DMS53 (cell line): ENCODE data around the gene DSN1.
A peak's percentile ranks its signal among the peaks of the same experiment; 100 is the strongest.
"Not testable (repeated sequence)": the region's sequence is repeated elsewhere in the genome, so short reads cannot be mapped to it uniquely, and the experiment has no call there.

Experiments used
- DNase-seq: peaks from one replicate; lab custom pipeline; 2025; lab: John Stamatoyannopoulos, UW

DSN1 gene, protein sequence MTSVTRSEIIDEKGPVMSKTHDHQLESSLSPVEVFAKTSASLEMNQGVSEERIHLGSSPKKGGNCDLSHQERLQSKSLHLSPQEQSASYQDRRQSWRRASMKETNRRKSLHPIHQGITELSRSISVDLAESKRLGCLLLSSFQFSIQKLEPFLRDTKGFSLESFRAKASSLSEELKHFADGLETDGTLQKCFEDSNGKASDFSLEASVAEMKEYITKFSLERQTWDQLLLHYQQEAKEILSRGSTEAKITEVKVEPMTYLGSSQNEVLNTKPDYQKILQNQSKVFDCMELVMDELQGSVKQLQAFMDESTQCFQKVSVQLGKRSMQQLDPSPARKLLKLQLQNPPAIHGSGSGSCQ

DNA sequence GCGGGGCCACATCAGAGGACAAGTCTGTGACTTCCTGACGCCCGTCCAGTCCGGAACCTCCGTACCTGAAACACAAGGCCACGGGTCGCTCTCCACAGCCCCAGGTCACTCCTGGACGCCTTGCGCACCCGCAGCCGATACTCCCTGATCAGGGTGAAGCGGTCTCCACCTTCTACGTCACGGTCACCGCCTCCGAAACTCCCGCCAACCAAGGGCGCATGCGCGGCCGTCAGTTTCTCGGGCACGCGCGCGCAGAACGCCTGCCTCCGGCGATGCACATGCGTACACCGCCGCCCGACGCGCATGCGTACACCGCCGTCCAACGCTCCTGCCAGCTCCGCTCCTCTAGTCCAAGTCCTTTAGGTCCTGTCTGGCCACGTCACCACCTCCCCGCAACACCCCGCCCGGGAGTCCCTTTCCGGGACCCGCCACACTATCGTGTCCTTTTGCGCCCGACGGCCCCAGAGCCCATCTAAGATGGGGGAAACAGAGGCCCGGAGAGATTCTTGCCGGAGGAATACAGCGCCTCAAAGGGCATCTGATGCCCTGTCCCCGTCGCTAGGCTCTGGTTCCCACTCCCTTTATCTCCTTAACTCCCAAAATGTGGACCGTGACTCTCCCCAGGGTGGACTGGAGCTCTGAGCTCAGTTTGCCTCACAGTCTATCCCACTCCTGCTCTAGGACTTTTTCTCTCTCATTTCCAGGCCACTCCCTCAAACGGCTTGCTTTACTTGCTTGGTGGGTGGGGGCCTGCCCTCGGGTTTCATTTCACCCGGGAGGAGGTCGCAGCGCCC, at the start of gene DSN1:
Gene DSN1, minus strand, starts transcription at position 167 of the 794 bp plus-strand sequence. CDS start 2,305 bp downstream, outside the sequence.
- DNase-seq = peak; percentile 98

DNA sequence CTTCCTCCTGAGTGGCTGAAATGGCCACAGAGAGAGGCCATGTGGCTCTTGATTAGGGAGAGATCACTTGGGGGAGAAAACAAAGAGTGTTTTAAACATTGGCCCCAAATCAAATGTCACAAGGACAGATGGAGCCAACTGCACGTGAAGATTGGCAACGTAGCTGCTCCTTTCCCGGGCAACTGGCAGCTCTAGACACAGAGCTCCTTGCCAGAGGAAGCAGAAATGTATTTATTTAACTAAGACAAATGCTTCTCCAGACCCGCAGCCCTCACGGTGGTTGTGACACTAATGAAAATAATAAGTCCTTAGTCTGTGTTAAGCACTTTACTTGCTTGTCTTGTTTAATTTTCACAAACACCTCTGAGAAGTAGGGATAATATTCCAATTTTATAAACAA, 49.6 kb upstream of the DSN1 start:
- DNase-seq = no peak

DNA sequence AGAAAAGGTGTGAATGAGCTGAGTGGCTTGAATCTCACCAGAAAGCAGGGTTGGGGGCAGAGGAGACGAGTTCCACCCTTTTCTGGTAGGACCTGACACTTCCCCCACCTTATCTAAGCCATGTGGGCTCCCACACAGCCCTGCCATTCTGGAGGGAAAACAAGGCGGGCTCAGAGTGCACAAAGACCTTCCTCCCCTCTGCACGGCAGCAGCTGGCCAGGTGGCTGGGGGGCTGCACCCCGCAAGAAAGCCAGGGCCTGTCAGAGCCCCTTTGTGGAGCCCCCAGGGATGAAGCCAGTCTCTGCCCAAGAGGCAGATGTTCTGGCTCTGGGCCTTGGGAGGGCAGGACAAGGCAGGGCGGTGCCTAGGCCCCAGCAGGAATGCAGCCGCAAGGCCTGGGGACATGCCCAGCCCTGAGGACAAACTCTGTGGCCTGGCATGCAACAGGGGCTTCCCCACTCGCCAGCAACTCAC, 48.4 kb upstream of the DSN1 start:
- no peak for DNase-seq

DNA sequence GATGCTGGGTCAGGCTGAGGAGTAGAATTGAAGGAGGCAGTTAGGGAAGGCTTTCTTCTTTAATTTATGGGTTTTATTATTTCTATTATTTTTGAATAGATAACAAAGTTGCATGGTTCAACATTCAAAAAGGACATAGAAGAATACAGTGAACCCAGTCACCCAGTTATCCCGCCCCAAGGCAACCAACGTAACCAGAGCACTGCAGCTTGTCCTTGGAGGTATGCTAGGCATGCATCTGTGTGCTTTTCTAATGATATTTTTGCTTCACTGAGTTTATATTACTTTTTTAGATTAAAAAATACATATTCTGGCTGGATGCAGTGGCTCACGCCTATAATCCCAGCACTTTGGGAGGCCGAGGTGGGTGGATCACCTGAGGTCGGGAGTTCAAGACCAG, 47.4 kb upstream of the DSN1 start:
- DNase-seq = no peak

DNA sequence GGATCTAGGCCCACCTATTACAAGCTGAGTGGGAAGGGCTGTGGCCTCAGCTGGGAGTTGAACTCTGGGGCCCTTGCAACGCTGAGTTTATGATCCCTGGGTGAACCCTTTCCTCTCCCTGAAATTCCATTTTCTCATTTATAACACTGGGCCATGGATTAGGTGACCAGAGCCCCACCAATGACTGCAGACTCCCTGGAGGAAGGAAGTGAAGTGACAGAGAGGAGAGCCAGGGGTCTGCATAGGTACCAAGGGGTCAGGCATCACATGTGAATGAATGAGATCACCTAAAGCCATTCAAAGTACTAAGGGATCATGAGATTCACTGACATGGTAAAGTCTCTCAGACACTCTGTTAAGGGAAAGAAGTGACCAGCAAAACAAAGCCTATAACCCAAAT, 46.5 kb upstream of the DSN1 start:
- DNase-seq = no peak

DNA sequence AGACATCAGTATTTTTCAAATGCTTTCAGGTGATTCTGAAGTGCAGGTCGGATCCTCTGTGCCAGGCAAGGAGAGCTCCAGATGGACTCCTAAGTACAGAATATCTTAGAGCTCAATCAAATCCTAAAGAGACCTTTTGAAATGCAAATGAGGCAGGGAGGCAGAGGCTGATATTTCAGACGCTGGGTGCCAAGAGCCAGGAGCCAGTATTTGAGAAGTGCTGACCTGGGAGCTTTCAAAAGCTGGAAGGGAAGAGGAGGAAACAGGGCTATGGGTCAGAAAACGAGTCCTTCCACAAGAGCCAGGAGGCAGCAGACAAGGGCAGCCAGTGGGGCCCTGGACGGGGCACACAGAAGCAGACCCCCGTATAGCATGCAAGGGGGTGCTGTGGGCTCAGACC, 46.1 kb upstream of the DSN1 start:
- DNase-seq = no peak

DNA sequence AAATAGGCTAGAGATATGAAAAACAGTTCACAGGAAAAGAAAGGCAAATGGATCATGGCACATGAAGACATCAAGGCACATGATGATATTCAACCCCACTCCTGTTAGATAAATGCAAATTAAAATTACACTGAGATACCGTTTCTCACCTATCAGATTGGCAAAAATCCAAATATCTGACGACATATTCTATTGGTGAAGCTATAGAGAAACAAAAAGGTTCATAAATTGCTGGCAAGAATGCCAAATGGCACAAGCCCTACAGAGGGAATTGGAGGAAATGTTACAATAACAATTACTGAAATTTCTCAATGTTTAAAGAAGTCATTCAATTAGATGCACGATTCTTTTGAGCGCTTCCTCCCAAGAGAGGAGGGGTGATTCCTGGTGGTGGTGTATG, 45.3 kb upstream of the DSN1 start:
- DNase-seq = no peak

DNA sequence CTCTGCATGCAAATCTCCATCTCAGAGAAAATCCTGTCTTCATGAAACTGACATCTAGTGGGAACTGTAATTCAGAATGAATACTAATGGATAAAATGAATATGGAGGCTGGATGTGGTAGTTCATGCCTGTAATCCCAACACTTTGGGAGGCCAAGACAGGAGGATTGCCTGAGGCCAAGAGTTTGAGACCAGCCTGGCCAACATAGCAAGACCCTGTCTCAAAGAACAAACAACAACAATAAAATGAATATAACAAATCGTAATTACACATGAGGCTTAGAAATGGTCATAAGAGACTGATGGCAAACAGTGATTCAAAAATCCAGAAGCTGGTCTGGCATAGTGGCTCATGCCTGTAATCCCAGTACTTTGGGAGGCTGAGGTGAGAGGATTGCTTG, 44.6 kb upstream of the DSN1 start:
- no peak for DNase-seq

DNA sequence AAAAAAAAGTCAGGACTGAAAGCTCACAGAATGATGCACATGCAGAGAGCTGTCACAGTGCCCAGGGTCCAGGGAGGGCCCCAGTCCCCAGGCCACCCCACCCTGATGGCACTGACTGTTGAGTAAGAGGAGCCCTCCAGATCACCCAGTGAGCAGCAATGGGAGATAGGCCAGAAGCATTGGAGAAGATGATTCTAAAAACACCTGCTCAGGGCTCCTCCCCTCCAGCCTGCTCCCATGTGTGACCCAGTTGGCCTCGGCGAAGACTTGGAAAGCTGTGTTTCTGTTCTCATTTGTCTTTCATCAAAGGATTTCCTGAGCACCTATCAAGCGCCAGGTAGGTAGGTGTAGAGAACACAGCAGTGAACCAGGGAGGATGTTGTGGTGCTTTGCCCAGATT, 43.9 kb upstream of the DSN1 start:
- DNase-seq = no peak

DNA sequence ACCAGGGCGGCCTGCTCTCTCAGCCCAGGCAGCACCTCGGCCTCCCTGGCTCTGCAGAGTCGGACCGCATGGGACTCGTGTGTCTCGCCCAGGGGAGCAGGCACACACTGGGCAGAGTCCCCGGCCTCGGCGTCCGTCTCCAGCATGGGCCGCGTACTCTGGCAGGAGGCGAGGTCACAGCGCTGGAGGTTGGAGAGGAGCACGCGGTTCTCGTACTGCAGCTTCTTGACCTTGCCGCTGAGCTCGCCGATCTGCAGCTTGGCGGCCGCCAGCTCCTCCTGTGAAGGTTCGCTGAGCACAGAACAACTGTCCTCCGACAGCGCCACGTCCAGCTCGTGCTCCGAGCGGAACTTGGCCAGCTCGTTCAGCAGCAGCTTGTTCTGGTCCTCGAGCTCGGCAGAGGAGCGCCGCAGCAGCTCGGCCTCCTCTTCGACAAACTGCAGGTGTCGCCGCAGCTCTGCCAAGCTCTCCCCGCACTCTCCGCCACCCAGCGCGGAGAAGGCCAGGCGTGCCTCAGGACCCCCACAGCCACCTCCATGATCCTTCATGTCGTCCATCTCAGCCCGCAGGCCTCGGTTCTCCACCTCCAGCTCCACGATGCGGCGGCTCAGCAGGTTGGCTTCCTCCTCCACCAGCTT, 42.0 kb upstream of the DSN1 start:
- DNase-seq = no peak

DNA sequence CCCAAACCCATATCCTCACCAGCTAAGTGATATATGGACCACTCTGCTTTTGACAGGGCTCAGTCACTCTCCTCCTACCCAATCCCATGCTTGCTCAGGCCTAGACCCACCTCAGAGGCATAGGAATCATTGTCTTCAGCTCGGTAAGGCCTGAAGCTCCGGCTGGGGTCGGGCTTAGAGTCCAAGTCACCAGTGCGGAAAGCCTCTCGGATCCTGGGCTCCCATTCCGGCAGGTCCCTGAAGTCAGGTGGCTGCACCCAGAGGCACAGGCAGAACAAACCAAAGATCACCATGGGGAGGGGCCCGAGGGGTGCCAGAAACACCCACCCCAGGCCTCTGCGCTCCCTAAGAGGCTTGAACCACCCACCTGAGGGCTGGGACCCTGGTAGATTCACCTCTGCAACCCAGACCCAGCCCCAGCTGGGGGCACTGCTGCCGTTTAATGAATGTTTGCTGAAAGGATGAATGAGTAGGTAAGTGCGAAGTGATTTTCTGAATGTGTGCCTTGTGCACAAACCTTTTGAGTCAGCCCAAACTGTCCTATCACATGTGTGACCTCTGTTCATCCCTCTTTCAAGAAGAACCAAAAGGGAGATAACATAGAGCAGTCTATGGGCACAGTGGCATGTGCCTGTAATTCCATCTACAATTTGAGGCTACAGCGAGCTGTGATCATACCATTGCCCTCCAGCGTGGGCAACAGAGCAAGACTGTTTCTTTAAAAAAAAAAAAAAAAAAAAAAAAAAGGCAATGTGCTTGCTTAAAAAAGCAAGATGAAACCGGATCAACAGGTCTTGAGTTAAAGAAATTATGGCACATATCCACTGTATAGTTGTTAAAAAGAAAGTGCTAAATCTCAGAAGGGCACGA, 39.3 kb upstream of the DSN1 start:
- no peak for DNase-seq

DNA sequence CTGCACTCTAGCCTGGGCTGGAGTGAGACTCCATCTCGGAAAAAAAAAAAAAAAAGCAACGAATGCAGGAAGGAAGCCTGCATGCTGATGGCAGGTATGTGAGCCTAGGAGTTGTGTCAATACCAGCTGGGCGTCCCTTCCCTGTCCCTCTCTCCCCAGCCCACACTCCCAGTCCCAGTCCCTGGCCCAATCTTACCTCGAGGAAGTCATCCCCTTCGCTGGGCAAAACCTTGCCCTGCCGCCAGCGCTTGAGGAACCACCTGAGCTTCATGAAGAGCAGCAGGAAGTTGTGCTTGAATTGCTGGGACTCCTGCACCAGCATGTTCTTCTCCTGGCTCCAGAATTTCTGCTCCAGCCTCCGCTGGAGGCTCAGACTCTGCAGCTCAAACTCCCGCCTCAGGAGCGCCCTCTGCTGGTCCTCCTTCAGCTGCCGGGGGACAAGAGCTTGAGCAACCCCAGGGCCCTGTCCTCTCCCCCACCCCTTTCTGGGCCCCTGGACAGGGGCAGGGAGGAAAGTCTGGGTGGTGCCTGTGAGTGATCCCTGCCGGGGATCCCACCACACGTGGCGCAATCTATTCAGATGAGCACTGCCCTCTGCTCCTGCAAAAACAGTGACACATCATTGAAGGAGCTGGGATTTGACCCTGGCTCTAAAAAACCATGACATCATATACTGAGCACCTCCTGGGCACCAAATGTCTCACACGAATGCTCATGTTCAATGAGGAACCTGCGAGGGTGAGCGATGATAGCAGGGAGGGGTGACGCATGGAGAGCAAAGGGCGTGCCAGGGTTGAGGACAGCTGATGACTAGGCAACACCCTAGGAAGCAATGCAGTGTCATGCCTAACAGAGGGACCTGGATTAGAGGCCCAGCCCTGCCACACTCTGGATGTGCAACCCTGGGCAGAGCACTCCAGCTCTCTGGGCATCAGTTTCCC, 35.0 kb upstream of the DSN1 start:
- peak; percentile 71 for DNase-seq

DNA sequence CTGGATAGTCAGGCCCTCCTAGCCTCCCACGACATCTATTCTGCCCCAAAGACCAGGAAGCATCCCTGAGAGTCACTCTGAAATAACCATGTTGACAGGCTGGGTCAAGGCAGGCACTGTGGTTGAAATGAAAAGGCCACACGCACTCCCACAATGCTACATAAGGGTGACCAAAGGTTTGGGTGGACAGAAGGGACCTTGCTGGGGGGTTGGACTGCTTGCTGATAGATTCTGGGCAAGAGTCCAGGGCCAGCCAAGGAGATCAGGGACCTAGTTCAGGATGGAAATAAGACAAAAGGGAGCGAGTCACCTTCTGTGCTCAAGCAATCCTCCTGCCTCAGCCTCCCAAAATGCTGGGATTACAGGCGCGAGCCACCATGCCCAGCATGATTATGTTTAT, 32.5 kb upstream of the DSN1 start:
- DNase-seq = no peak

DNA sequence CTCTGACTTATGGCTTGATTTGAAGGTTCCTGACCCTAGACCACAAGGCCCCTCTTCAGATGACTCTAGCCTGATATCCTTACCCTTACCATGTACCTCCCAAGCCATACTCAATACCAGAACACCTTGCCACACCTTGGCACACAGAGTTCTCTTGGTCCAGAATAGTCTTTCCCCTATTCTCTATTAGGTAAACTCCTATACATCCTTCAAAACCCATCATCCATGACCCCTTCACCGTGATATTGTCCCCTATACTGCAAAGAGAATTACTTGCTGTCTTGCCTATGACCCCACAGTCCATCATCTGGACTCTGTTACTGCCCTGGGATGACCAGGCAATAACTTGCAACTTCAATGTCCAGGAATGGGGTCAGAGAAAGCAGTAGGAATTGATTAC, 31.8 kb upstream of the DSN1 start:
- DNase-seq = no peak

DNA sequence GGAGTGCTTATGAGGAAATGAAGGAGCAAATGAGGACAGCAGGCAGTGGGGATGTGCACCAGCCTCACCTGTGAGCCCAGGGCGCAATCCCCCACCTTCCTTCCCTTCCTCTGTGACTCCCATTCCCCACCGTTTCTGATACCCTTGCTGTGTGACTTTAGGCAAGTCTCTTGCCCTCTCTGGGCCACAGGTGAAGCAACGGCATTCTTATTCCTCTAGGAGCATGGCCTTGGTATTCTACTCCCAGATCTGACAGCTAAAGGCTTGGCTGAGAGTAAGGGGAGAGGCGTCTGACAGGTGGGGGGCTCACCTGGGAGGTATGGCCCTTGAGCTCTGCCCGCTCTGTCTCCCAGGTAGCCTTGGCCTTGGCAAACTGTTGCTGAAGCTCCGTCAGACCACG, 30.9 kb upstream of the DSN1 start:
- no peak for DNase-seq

DNA sequence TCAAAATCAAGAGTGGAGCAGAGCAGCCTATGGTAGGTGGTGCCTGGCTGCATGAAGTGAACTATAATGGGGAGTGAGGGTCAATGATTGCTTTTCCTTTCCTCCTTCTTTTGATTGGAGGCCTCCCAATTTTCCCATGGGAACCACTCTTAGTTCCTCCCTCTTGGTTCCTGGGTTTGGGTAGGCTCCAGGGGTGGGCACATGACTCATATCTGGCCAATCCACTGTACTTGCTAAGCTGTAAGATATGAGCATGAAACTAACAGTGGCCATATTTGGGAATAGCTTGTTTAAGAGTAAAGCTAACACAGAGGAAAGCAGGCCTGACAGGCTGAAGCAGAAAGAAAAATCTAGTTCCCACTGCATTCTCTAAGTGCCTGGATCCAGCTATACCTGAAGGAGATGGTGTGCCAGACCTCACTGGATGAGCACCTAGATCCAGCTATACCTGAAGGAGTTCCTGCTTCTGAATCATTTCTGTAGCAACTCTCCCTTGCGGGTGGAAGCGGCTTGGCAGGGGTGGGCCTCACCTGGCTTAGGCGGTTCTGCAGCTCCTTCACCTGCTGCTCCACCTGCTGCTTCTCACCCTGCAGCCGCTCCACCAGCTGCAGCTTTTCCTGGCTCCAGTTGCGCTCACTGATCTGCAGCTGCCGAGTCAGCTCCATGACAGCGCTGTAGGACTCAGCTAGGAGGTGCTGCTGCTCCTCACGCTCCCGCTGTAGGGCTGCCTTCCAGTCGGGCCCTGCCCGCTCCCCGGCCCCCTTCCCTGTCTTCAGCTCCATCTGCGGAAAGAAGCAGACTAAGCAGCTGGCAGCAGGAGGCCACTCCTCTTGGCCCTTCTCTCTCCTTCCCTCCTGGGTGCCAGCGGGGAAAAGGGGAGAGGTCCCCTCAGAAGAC, 29.0 kb upstream of the DSN1 start:
- peak; percentile 33 for DNase-seq

DNA sequence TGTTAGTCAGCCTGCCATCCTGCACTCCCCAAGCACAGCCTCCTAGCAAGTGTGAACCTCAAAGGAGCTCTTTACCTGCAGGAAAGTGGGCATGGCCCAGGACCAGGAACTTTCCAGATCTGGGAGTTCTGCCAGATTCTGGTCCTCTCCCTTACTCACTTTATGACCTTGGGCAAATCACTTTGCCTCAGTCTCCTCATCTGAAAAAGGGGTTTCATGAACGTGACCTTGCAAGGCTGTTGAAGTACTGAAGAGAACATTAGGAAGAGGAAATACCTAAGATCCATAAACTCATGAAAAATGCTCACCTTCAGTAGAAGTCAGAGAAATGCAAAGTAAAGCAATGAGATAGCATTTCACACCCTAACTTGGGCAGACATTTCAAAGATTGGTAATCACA, 26.8 kb upstream of the DSN1 start:
- no peak for DNase-seq

DNA sequence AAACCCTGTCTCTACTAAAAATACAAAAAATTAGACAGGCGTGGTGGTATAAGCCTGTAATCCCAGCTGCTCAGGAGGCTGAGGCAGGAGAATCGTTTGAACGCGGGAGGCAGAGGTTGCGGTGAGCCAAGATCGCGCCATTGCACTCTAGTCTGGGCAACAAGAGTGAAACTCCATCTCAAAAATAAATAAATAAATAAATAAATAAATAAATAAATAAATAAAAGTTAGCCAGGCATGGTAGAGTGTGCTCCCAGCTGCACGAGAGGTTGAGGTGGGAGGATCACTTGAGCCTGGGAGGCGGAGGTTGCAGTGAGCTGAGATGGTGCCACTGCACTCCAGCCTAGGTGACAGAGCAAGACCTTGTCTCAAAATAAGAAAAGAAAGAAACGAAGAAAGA, 25.8 kb upstream of the DSN1 start:
- DNase-seq = not testable (repeated sequence)

DNA sequence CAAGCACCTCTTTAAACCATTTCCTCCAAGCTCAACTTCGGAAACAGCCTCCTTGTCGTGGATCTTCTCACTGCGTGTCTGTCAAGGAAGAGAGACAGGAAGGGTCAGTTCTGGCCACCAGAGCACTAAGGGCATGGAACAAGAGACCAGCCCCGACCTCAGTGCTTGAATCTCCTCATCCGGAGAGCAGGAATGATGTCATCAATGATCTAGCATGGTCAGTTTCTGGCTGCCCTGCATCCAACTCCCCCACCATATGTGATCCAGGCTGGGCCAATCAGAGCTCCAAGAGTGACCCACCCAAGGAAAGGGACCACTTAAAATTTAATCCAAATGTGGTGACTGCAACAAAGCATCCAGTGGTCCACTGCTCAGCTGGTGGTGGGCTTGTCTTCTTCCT, 23.3 kb upstream of the DSN1 start:
- no peak for DNase-seq

DNA sequence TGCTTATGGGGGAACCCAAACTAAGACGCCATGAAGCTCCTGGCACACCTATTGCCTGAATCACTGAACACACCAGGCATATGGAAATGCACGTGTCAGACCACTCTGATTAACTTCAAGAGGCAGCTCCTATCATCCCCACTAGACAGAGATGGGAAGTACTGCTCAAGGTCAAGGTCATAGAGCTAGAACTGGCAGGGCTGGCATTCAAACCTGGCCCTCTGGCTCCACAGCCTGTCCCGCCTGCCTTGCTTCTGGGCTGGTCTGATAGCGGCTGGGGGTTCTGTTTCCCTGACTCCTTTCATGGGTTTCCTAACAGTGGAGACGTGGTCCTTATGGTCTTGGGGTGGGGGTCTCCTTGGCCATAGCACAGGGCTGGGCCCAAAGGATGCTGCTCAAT, 22.6 kb upstream of the DSN1 start:
- no peak for DNase-seq
